ENCODE measurements around the gene OR4C5.
"Not testable (repeated sequence)": the region's sequence is repeated elsewhere in the genome, so short reads cannot be mapped to it uniquely, and the experiment has no call there.

GRCh38 chr11:48342505-48342904, 23.8 kb downstream of the OR4C5 start:
- TF ChIP-seq ZNF10 (CRISPR knock-in tag; IDR thresholded peaks at IDR 0.05; ENCODE audit: borderline replicate concordance, low read depth); ZFAT (CRISPR knock-in tag; conservative IDR thresholded peaks at IDR 0.05); TEAD2 (CRISPR knock-in tag; IDR thresholded peaks at IDR 0.05); ZBTB1 (CRISPR knock-in tag; IDR thresholded peaks at IDR 0.05; ENCODE audit: borderline replicate concordance); CREB1 (IDR thresholded peaks at IDR 0.05); CREB1 (CRISPR knock-in tag; IDR thresholded peaks at IDR 0.05): not testable (repeated sequence)
- TF ChIP-seq, protein P1, sequence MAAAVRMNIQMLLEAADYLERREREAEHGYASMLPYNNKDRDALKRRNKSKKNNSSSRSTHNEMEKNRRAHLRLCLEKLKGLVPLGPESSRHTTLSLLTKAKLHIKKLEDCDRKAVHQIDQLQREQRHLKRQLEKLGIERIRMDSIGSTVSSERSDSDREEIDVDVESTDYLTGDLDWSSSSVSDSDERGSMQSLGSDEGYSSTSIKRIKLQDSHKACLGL (CRISPR knock-in tag; IDR thresholded peaks at IDR 0.05): not testable (repeated sequence)
